ENCODE measurements around the gene SLC25A43. TPM values are rescaled to one million over a fixed set of nuclear protein-coding genes. Genes with fewer than 3 reads are reported as not detected.
A peak's percentile ranks its signal among the peaks of the same experiment; 100 is the strongest.

Gene SLC25A43
- total and polyA plus RNA-seq, 2 experiments from 2014 or later = 28.4 to 53.4 TPM

GRCh38 chrX:119459181-119459580 is 60.0 kb downstream of the SLC25A43 start:
- H3K9me2 ChIP-seq (ENCODE audit: insufficient read depth) = no peaks in the 10 kb centered on the region
- H3K9ac ChIP-seq = no peak overlapping the region
- no peak overlapping the region for H3K4me2 ChIP-seq (ENCODE audit: unreplicated experiment)
- peak overlapping the region; percentile 62 for H3K27ac ChIP-seq
- H2AFZ ChIP-seq = no peak overlapping the region
- in situ Hi-C loops (cut with MboI) = no loop called here
- no peak overlapping the region for H3K4me3 ChIP-seq
- peaks cover 4% of the 10 kb centered on the region; the same call in 1 of the 2 replicates for H3K36me3 ChIP-seq (ENCODE audit: low read depth)
- peaks cover 12% of the 10 kb centered on the region for H3F3A ChIP-seq (ENCODE audit: insufficient read depth)
- no peaks in the 10 kb centered on the region for H3K27me3 ChIP-seq (replicated peaks; ENCODE audit: insufficient read depth)
- peak; percentile 69 for DNase-seq
- H3K79me2 ChIP-seq (ENCODE audit: insufficient read depth) = no peaks in the 10 kb centered on the region
- 6 to 17% methylated on average over 3 to 4 of the region's 4 CpGs for WGBS, 2 experiments (ENCODE audit: low coverage in 1 of 2, low lambda C conversion rate in 2 of 2, missing lambda C conversion rate in 2 of 2)
- no peaks in the 10 kb centered on the region for H3K9me3 ChIP-seq (ENCODE audit: low read depth)
- H4K20me1 ChIP-seq (ENCODE audit: insufficient read depth) = no peaks in the 10 kb centered on the region
- peaks cover 10% of the 10 kb centered on the region; the same call in 1 of the 2 replicates for H3K4me1 ChIP-seq (ENCODE audit: insufficient read depth)
- TF ChIP-seq EZH2 (IDR thresholded peaks at IDR 0.05; ENCODE audit: insufficient read depth, poor library complexity, severe bottlenecking) (no peak), EZH2phosphoT487 (IDR thresholded peaks at IDR 0.05; ENCODE audit: insufficient read depth, low read depth) (no peak)

- no peaks in the 10 kb centered on the region for H3K9me2 ChIP-seq (ENCODE audit: insufficient read depth)
- H4K20me1 ChIP-seq (ENCODE audit: insufficient read depth) = no peaks in the 10 kb centered on the region
- DNase-seq = no peak
- H3K4me1 ChIP-seq (ENCODE audit: insufficient read depth) = no peaks in the 10 kb centered on the region
- no peak overlapping the region for H2AFZ ChIP-seq
- in situ Hi-C loops (cut with MboI) = no loop called here
- H3K9ac ChIP-seq = no peak overlapping the region
- no peaks in the 10 kb centered on the region for H3K9me3 ChIP-seq (ENCODE audit: low read depth)
- H3K4me2 ChIP-seq (ENCODE audit: unreplicated experiment) = no peak overlapping the region
- TF ChIP-seq EZH2 (IDR thresholded peaks at IDR 0.05; ENCODE audit: insufficient read depth, poor library complexity, severe bottlenecking) = no peak
- TF ChIP-seq EZH2phosphoT487 (IDR thresholded peaks at IDR 0.05; ENCODE audit: insufficient read depth, low read depth) = no peak
- H3K27ac ChIP-seq = no peak overlapping the region
- H3K27me3 ChIP-seq (replicated peaks; ENCODE audit: insufficient read depth) = no peaks in the 10 kb centered on the region
- 0 out of 2 replicates have a peak, but pooled peaks cover under 1% of the 10 kb centered on the region for H3K36me3 ChIP-seq (ENCODE audit: low read depth)
- H3K4me3 ChIP-seq = no peak overlapping the region
- H3F3A ChIP-seq (ENCODE audit: insufficient read depth) = no peaks in the 10 kb centered on the region
- 73 to 75% methylated on average over 3 of the region's 3 CpGs for WGBS, 2 experiments (ENCODE audit: low coverage in 1 of 2, low lambda C conversion rate in 2 of 2, missing lambda C conversion rate in 2 of 2)
- peaks cover 7% of the 10 kb centered on the region; the same call in 1 of the 2 replicates for H3K79me2 ChIP-seq (ENCODE audit: insufficient read depth)
These were observed 66.4 kb downstream of the SLC25A43 start for GRCh38 chrX:119465555-119465954.

- no peak overlapping the region for H3K9ac ChIP-seq
- H3K4me3 ChIP-seq = no peak overlapping the region
- no peak overlapping the region for H2AFZ ChIP-seq
- peaks cover 7% of the 10 kb centered on the region; the same call in 1 of the 2 replicates for H3K79me2 ChIP-seq (ENCODE audit: insufficient read depth)
- no peaks in the 10 kb centered on the region for H3K27me3 ChIP-seq (replicated peaks; ENCODE audit: insufficient read depth)
- DNase-seq = no peak
- TF ChIP-seq EZH2phosphoT487 (IDR thresholded peaks at IDR 0.05; ENCODE audit: insufficient read depth, low read depth) (no peak), EZH2 (IDR thresholded peaks at IDR 0.05; ENCODE audit: insufficient read depth, poor library complexity, severe bottlenecking) (no peak)
- H3K4me2 ChIP-seq (ENCODE audit: unreplicated experiment) = no peak overlapping the region
- H3K9me3 ChIP-seq (ENCODE audit: low read depth) = no peaks in the 10 kb centered on the region
- 91 to 97% methylated on average over 3 of the region's 3 CpGs for WGBS, 2 experiments (ENCODE audit: low coverage in 1 of 2, low lambda C conversion rate in 2 of 2, missing lambda C conversion rate in 2 of 2)
- no peaks in the 10 kb centered on the region for H4K20me1 ChIP-seq (ENCODE audit: insufficient read depth)
- in situ Hi-C loops (cut with MboI) = no loop called here
- no peak overlapping the region for H3K27ac ChIP-seq
- H3K4me1 ChIP-seq (ENCODE audit: insufficient read depth) = no peaks in the 10 kb centered on the region
- H3F3A ChIP-seq (ENCODE audit: insufficient read depth) = no peaks in the 10 kb centered on the region
- peaks cover 10% of the 10 kb centered on the region for H3K36me3 ChIP-seq (ENCODE audit: low read depth)
- H3K9me2 ChIP-seq (ENCODE audit: insufficient read depth) = no peaks in the 10 kb centered on the region
These were observed 67.8 kb downstream of the SLC25A43 start for GRCh38 chrX:119466970-119467369.

GRCh38 chrX:119467433-119467832 is 68.3 kb downstream of the SLC25A43 start:
- Histone ChIP-seq H3K4me3 (no peak overlapping the region), H3K4me2 (ENCODE audit: unreplicated experiment) (no peak overlapping the region)

More at GRCh38 chrX:119467433-119467832, 68.3 kb downstream of the SLC25A43 start:
- no peaks in the 10 kb centered on the region for H4K20me1 ChIP-seq (ENCODE audit: insufficient read depth)
- no peaks in the 10 kb centered on the region for H3K9me3 ChIP-seq (ENCODE audit: low read depth)
- no peak overlapping the region for H2AFZ ChIP-seq
- peaks cover 10% of the 10 kb centered on the region for H3K36me3 ChIP-seq (ENCODE audit: low read depth)
- H3K9me2 ChIP-seq (ENCODE audit: insufficient read depth) = no peaks in the 10 kb centered on the region
- H3F3A ChIP-seq (ENCODE audit: insufficient read depth) = no peaks in the 10 kb centered on the region
- H3K27ac ChIP-seq = no peak overlapping the region
- no peak for TF ChIP-seq EZH2 (IDR thresholded peaks at IDR 0.05; ENCODE audit: insufficient read depth, poor library complexity, severe bottlenecking)
- TF ChIP-seq EZH2phosphoT487 (IDR thresholded peaks at IDR 0.05; ENCODE audit: insufficient read depth, low read depth) = no peak
- H3K9ac ChIP-seq = no peak overlapping the region
- DNase-seq = no peak
- in situ Hi-C loops (cut with MboI) = no loop called here
- peaks cover 7% of the 10 kb centered on the region; the same call in 1 of the 2 replicates for H3K79me2 ChIP-seq (ENCODE audit: insufficient read depth)
- H3K4me1 ChIP-seq (ENCODE audit: insufficient read depth) = no peaks in the 10 kb centered on the region
- no peaks in the 10 kb centered on the region for H3K27me3 ChIP-seq (replicated peaks; ENCODE audit: insufficient read depth)
- WGBS, 2 experiments (ENCODE audit: low coverage in 1 of 2, low lambda C conversion rate in 2 of 2, missing lambda C conversion rate in 2 of 2) = 94 to 96% methylated on average over 6 of the region's 6 CpGs
